Erythroblast (primary cell): Measurements from ENCODE around the gene ABCC6.

ENCODE experiments used
- GATA1 ChIP-seq: IDR thresholded peaks from 2 replicates; pipeline ENCODE4 v1.6.1; 2011; ENCODE audit warnings: low read depth, mild to moderate bottlenecking, control low read depth, low read length, moderate library complexity
- POLR2A ChIP-seq: IDR thresholded peaks from 2 replicates; pipeline ENCODE4 v1.6.1; 2011; ENCODE audit warnings: mild to moderate bottlenecking, low read length

DNA sequence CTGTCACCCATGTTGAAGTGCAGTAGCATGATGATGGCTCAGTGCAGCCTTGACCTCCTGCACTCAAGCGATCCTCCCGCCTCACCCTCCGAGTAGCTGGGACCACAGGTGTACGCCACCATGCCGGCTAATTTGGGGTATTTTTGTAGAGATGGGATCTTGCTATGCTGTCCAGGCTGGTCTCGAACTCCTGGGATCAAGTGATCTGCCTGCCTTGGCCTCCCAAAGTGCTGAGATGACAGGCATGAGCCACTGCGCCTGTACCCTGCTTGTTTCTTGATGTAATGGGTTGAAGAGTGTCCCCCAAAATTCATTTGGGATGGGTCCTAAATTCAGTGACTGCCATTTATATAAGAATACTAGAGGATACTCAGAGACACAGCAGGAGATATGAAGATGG lies 57.2 kb downstream of the ABCC6 start:
- no peak for TF ChIP-seq POLR2A
- no peak for TF ChIP-seq GATA1
